IMR-90 (cell line): ENCODE measurements around the gene TBC1D22A. TPM values are rescaled to one million over a fixed set of nuclear protein-coding genes. Genes with fewer than 3 reads are reported as not detected.

Experiments used
- ATAC-seq: fragments of 200-7000 bp; cut with Tn5 transposase; 2 replicates; pipeline ENCODE4 v1.9.1; 2020; ENCODE audit warnings: low read depth, mild to moderate bottlenecking, moderate library complexity
- BruUV-seq: library from RNA; stranded (reverse); fragments of 400-500 nt; replicated peaks from 2 replicates; lab custom pipeline; 2021; lab: Mats Ljungman, UMichigan
- CTCF ChIA-PET: fragments of 300-600 bp; formaldehyde crosslinking; extraction: SDS; loops from one replicate; lab custom pipeline; 2021; ENCODE audit warnings: antibody characterized with exemption; lab: Yijun Ruan, JAX
- POLR2A ChIA-PET: fragments of 300-600 bp; sonication (Branson Sonifier 250); formaldehyde crosslinking; loops from one replicate; lab custom pipeline; 2022; ENCODE audit warnings: antibody characterized with exemption; ENCODE audit not compliant: unreplicated experiment; lab: Charles Lee
- DNase-seq: peaks from one replicate; pipeline ENCODE4 v3.0.0; 2013
- H2AFZ ChIP-seq: replicated peaks from 2 replicates; pipeline ENCODE3; 2013; ENCODE audit warnings: low read length, mild to moderate bottlenecking; ENCODE audit not compliant: poor library complexity
- H2AK5ac ChIP-seq: 2 replicates; pipeline ENCODE4 v1.6.1; 2013; ENCODE audit warnings: low read depth, low read length, inconsistent platforms
- H2AK9ac ChIP-seq: replicated peaks from 2 replicates; pipeline ENCODE3; 2013; ENCODE audit warnings: mild to moderate bottlenecking, low read depth, low read length, moderate library complexity; ENCODE audit not compliant: poor library complexity
- H2BK120ac ChIP-seq: 2 replicates; pipeline ENCODE4 v1.6.1; 2013; ENCODE audit warnings: low read depth, low read length, inconsistent platforms
- H2BK15ac ChIP-seq: 3 replicates; pipeline ENCODE4 v1.6.1; 2013; ENCODE audit warnings: low read depth, low read length, inconsistent platforms
- H2BK20ac ChIP-seq: 2 replicates; pipeline ENCODE4 v1.6.1; 2013; ENCODE audit warnings: low read depth, mild to moderate bottlenecking, inconsistent platforms, low read length, moderate library complexity
- H2BK5ac ChIP-seq: 2 replicates; pipeline ENCODE4 v1.6.1; 2013; ENCODE audit warnings: mild to moderate bottlenecking, low read depth, low read length, inconsistent platforms; ENCODE audit not compliant: poor library complexity, severe bottlenecking
- H3K14ac ChIP-seq: replicated peaks from 2 replicates; pipeline ENCODE4 v1.6.1; 2013; ENCODE audit warnings: low read depth, low read length, inconsistent platforms
- H3K18ac ChIP-seq: 2 replicates; pipeline ENCODE4 v1.6.1; 2013; ENCODE audit warnings: low read depth, low read length, control low read depth
- H3K23ac ChIP-seq: 2 replicates; pipeline ENCODE4 v1.6.1; 2013; ENCODE audit warnings: low read depth, low read length, inconsistent platforms
- H3K27ac ChIP-seq: 2 replicates; pipeline ENCODE4 v1.5.1; 2013; ENCODE audit warnings: mild to moderate bottlenecking, control low read depth, low read length; ENCODE audit not compliant: insufficient read depth
- H3K27me3 ChIP-seq: 2 replicates; pipeline ENCODE4 v1.6.1; 2013; ENCODE audit warnings: low read length; ENCODE audit not compliant: control insufficient read depth, insufficient read depth
- H3K36me3 ChIP-seq: 2 replicates; pipeline ENCODE4 v1.6.1; 2013; ENCODE audit warnings: low read length, mixed read lengths; ENCODE audit not compliant: control insufficient read depth, insufficient read depth
- H3K4ac ChIP-seq: 2 replicates; pipeline ENCODE4 v1.6.1; 2013; ENCODE audit warnings: low read depth, low read length, inconsistent platforms
- H3K4me1 ChIP-seq: 2 replicates; pipeline ENCODE4 v1.6.1; 2013; ENCODE audit warnings: low read length, mixed read lengths; ENCODE audit not compliant: control insufficient read depth, insufficient read depth
- H3K4me2 ChIP-seq: 2 replicates; pipeline ENCODE4 v1.6.1; 2013; ENCODE audit warnings: low read depth, mild to moderate bottlenecking, control low read depth, low read length, moderate library complexity
- H3K4me3 ChIP-seq: 2 replicates; pipeline ENCODE4 v1.5.1; 2013; ENCODE audit warnings: low read depth, mild to moderate bottlenecking, control low read depth, low read length, moderate library complexity; ENCODE audit not compliant: insufficient read depth
- H3K56ac ChIP-seq: 2 replicates; pipeline ENCODE4 v1.6.1; 2013; ENCODE audit warnings: low read length, inconsistent platforms; ENCODE audit not compliant: insufficient read depth; ENCODE audit errors: extremely low read depth
- H3K79me1 ChIP-seq, 2 experiments: 2 replicates each; pipeline ENCODE4 v1.6.1; 2013; ENCODE audit warnings: low read length in 2 of 2, inconsistent platforms in 1 of 2, low read depth in 1 of 2
- H3K9ac ChIP-seq: 2 replicates; pipeline ENCODE4 v1.6.1; 2013; ENCODE audit warnings: low read depth, low read length, control low read depth
- H3K9me1 ChIP-seq: 2 replicates; pipeline ENCODE4 v1.6.1; 2013; ENCODE audit warnings: low read length, inconsistent platforms; ENCODE audit not compliant: insufficient read depth
- H3K9me3 ChIP-seq: 2 replicates; pipeline ENCODE4 v1.6.1; 2013; ENCODE audit warnings: low read length; ENCODE audit not compliant: control insufficient read depth, insufficient read depth
- H4K20me1 ChIP-seq: 2 replicates; pipeline ENCODE4 v1.6.1; 2013; ENCODE audit warnings: low read length, inconsistent platforms; ENCODE audit not compliant: insufficient read depth
- H4K5ac ChIP-seq: 2 replicates; pipeline ENCODE4 v1.6.1; 2013; ENCODE audit warnings: mild to moderate bottlenecking, low read depth, low read length, control low read depth
- H4K8ac ChIP-seq, 2 experiments: 2 replicates each; pipeline ENCODE4 v1.6.1; 2013; ENCODE audit warnings: low read depth in 2 of 2, low read length in 2 of 2, control low read depth in 1 of 2, inconsistent platforms in 1 of 2
- H4K91ac ChIP-seq: 2 replicates; pipeline ENCODE4 v1.6.1; 2013; ENCODE audit warnings: low read depth, low read length, inconsistent platforms; ENCODE audit not compliant: insufficient read depth
- BHLHE40 ChIP-seq: fragments of 150-350 bp; IDR thresholded peaks from 2 replicates; pipeline ENCODE4 v1.6.1; 2016; ENCODE audit warnings: mild to moderate bottlenecking, low read depth, low read length
- CEBPB ChIP-seq: IDR thresholded peaks from 2 replicates; pipeline ENCODE4 v1.6.1; 2012; ENCODE audit warnings: low read depth, low read length, improper control_type of control experiment
- ELK1 ChIP-seq: fragments of 150-350 bp; IDR thresholded peaks from 2 replicates; pipeline ENCODE4 v1.6.1; 2016; ENCODE audit warnings: low read depth, mild to moderate bottlenecking, low read length, moderate library complexity, borderline replicate concordance
- FOS ChIP-seq: fragments of 150-350 bp; IDR thresholded peaks from 2 replicates; pipeline ENCODE4 v1.6.1; 2016; ENCODE audit warnings: low read depth, low read length
- MAFK ChIP-seq: IDR thresholded peaks from 2 replicates; pipeline ENCODE4 v1.6.1; 2012; ENCODE audit warnings: low read depth, low read length, improper control_type of control experiment
- MAZ ChIP-seq: IDR thresholded peaks from 2 replicates; pipeline ENCODE4 v1.6.1; 2012; ENCODE audit warnings: low read depth, mild to moderate bottlenecking, low read length, improper control_type of control experiment, moderate library complexity, borderline replicate concordance
- MXI1 ChIP-seq: IDR thresholded peaks from 2 replicates; pipeline ENCODE4 v1.6.1; 2012; ENCODE audit warnings: low read depth, mild to moderate bottlenecking, low read length, moderate library complexity, borderline replicate concordance
- NFE2L2 ChIP-seq: fragments of 150-350 bp; IDR thresholded peaks from 2 replicates; pipeline ENCODE4 v1.6.1; 2016; ENCODE audit warnings: low read depth, mild to moderate bottlenecking, low read length
- POLR2A ChIP-seq: IDR thresholded peaks from 2 replicates; pipeline ENCODE4 v1.6.1; 2012; ENCODE audit warnings: mild to moderate bottlenecking, low read depth, low read length
- RAD21 ChIP-seq: IDR thresholded peaks from 2 replicates; pipeline ENCODE4 v1.6.1; 2012; ENCODE audit warnings: low read length, improper control_type of control experiment
- RCOR1 ChIP-seq: IDR thresholded peaks from 2 replicates; pipeline ENCODE4 v1.6.1; 2012; ENCODE audit warnings: mild to moderate bottlenecking, low read length, improper control_type of control experiment; ENCODE audit not compliant: insufficient replicate concordance
- RFX5 ChIP-seq: IDR thresholded peaks from 2 replicates; pipeline ENCODE4 v1.8.0; 2012; ENCODE audit warnings: low read depth, mild to moderate bottlenecking, low read length, moderate library complexity
- SMC3 ChIP-seq: fragments of 150-350 bp; IDR thresholded peaks from 2 replicates; pipeline ENCODE4 v1.6.1; 2016; ENCODE audit warnings: low read depth, mild to moderate bottlenecking, antibody characterized with exemption, low read length, moderate library complexity
- USF2 ChIP-seq: fragments of 150-350 bp; IDR thresholded peaks from 2 replicates; pipeline ENCODE4 v1.6.1; 2017; ENCODE audit warnings: mild to moderate bottlenecking, antibody characterized with exemption, low read length, low read depth
- WGBS, 2 experiments: methylation state at CpG; one replicate each; pipeline versions ENCODE4 v1.1.5 to v1.1.7; 2013; ENCODE audit warnings: missing lambda C conversion rate in 2 of 2; ENCODE audit not compliant: insufficient read length in 1 of 2; ENCODE audit errors: extremely low coverage in 2 of 2; 5-methylcytosine and 5-hydroxymethylcytosine counted together
- dilution Hi-C: fragments of 300-500 bp; cut with HindIII; formaldehyde crosslinking; loops from one replicate; pipeline ENCODE4 v1.14.3; 2018; ENCODE audit warnings: low sequenced_read_pairs; ENCODE audit not compliant: unreplicated experiment
- in situ Hi-C: fragments of 300-500 bp; cut with MboI; formaldehyde crosslinking; loops from 3 replicates; pipeline ENCODE4 v1.14.3; 2019; ENCODE audit warnings: low sequenced_read_pairs, inconsistent platforms, mixed read lengths
- intact Hi-C: fragments of 100-400 bp; cut with micrococcal nuclease; formaldehyde crosslinking; loops from 2 replicates; pipeline ENCODE4 v1.10.0; 2022
- polyA plus RNA-seq, 3 experiments: library from polyadenylated mRNA; depleted of rRNA; stranded (reverse); fragments of >200 nt; gene quantifications; 2 replicates each; pipeline ENCODE4 v1.2.3, GENCODE V29; 2012; ENCODE audit warnings: low replicate concordance in 1 of 3
- total RNA-seq: library from RNA; depleted of rRNA; stranded (reverse); fragments of >200 nt; gene quantifications from 2 replicates; pipeline ENCODE4 v1.2.3, GENCODE V29; 2012

Gene TBC1D22A
- total and polyA plus RNA-seq, 2 of the 4 experiments (the other 2 are of a cell fraction) = 9.0 to 16.7 TPM

- DNase-seq (no peak), ATAC-seq (no peak)
- 97% methylated on average over 5 of the region's 6 CpGs; no CpG with 5 or more reads in 1 of the 2 experiments for WGBS, 2 experiments
- Histone ChIP-seq H3K18ac (no peak overlapping the region), H3K27me3 (no peaks in the 10 kb centered on the region), H2BK120ac (no peak overlapping the region), H3K36me3 (peaks cover 5% of the 10 kb centered on the region; the same call in 1 of the 2 replicates), H2BK20ac (no peak overlapping the region), H3K27ac (no peak overlapping the region), H3K4ac (no peak overlapping the region), H2BK15ac (no peak overlapping the region), H4K91ac (no peak overlapping the region), H4K8ac (no peak overlapping the region), H3K79me1 (peaks cover 38 to 71% of the 10 kb centered on the region in 2 experiments), H2BK5ac (no peak overlapping the region), H4K20me1 (peaks cover 28% of the 10 kb centered on the region), H3K4me2 (no peak overlapping the region), H2AFZ (no peak overlapping the region), H3K4me3 (no peak overlapping the region), H3K56ac (no peak overlapping the region), H2AK5ac (no peak overlapping the region; the same call in 1 of the 2 replicates), H3K9ac (no peak overlapping the region), H3K9me1 (peaks cover 13% of the 10 kb centered on the region), H3K9me3 (no peaks in the 10 kb centered on the region), H3K14ac (no peak overlapping the region), H2AK9ac (no peak overlapping the region), H3K4me1 (peaks cover 11% of the 10 kb centered on the region), H3K23ac (no peak overlapping the region), H4K5ac (no peak overlapping the region)
- no peak for TF ChIP-seq CEBPB
- no peak for TF ChIP-seq BHLHE40
- no peak for TF ChIP-seq ELK1
- TF ChIP-seq NFE2L2 = no peak
- no peak for TF ChIP-seq RFX5
- no peak for TF ChIP-seq RCOR1
- no peak for TF ChIP-seq FOS
- no peak for TF ChIP-seq USF2
- TF ChIP-seq SMC3 = no peak
- TF ChIP-seq MXI1 = no peak
- no peak for TF ChIP-seq RAD21
- no peak for TF ChIP-seq POLR2A
- no peak for TF ChIP-seq MAZ
- no peak for TF ChIP-seq MAFK
- intact Hi-C loops (loop anchor here (10.0 kb wide), 1 partner anchor 306 kb away; no protein-coding TSS in a partner anchor), dilution Hi-C loops (no loop called here), in situ Hi-C loops (no loop called here)
- POLR2A ChIA-PET = no interaction called here
- CTCF ChIA-PET = no interaction called here
- no TSS peak for BruUV-seq
Observed at GRCh38 chr22:46849101-46849500, 86.7 kb downstream of the TBC1D22A start.
